NCI-H2081 treated with DMSO at 0.1 percent for 48 hours (cell line): ENCODE results near the gene BECN2.
"Not testable (repeated sequence)": the region's sequence is repeated elsewhere in the genome, so short reads cannot be mapped to it uniquely, and the experiment has no call there.

ENCODE experiments used
- DNase-seq: peaks from one replicate; lab custom pipeline; 2025; lab: John Stamatoyannopoulos, UW

The BECN2 gene

GRCh38 chr1:241979926-241980325 lies 22.4 kb downstream of the BECN2 start:
- DNase-seq = no peak

GRCh38 chr1:241985787-241986186 lies 28.2 kb downstream of the BECN2 start:
- DNase-seq = no peak

- not testable (repeated sequence) for DNase-seq
Observed at GRCh38 chr1:241988389-241988930, 30.9 kb downstream of the BECN2 start.

GRCh38 chr1:241990040-241990439 lies 32.5 kb downstream of the BECN2 start:
- no peak for DNase-seq

- DNase-seq = no peak
Observed at GRCh38 chr1:241992734-241993133, 35.2 kb downstream of the BECN2 start.

GRCh38 chr1:241994171-241994570 lies 36.6 kb downstream of the BECN2 start:
- no peak for DNase-seq

GRCh38 chr1:241997401-241997998 lies 39.9 kb downstream of the BECN2 start:
- DNase-seq = no peak

- no peak for DNase-seq
Observed at GRCh38 chr1:241998412-241998921, 40.9 kb downstream of the BECN2 start.

GRCh38 chr1:241999026-241999425 lies 41.5 kb downstream of the BECN2 start, which contains the start of gene MAP1LC3C:
Gene MAP1LC3C (minus strand): TSS chr1:241999098. CDS start chr1:241999008, 90 bp downstream.
- no peak for DNase-seq

GRCh38 chr1:242000434-242000833 lies 42.9 kb downstream of the BECN2 start:
- no peak for DNase-seq

- no peak for DNase-seq
Observed at GRCh38 chr1:242002072-242002471, 44.5 kb downstream of the BECN2 start.

- DNase-seq = no peak
Observed at GRCh38 chr1:242002510-242002909, 44.9 kb downstream of the BECN2 start.

- DNase-seq = no peak
Observed at GRCh38 chr1:242004751-242005495, 47.4 kb downstream of the BECN2 start.

GRCh38 chr1:242005866-242006535 lies 48.4 kb downstream of the BECN2 start:
- no peak for DNase-seq

- no peak for DNase-seq
Observed at GRCh38 chr1:242006976-242007375, 49.4 kb downstream of the BECN2 start.
